ENCODE data around the gene ICAM5. TPM values are rescaled to one million over a fixed set of nuclear protein-coding genes. Genes with fewer than 3 reads are reported as not detected.
A peak's percentile ranks its signal among the peaks of the same experiment; 100 is the strongest.

Gene ICAM5
- total and polyA plus RNA-seq, 4 donors: 4.1 to 32.1 (median 18.6) TPM

DNA sequence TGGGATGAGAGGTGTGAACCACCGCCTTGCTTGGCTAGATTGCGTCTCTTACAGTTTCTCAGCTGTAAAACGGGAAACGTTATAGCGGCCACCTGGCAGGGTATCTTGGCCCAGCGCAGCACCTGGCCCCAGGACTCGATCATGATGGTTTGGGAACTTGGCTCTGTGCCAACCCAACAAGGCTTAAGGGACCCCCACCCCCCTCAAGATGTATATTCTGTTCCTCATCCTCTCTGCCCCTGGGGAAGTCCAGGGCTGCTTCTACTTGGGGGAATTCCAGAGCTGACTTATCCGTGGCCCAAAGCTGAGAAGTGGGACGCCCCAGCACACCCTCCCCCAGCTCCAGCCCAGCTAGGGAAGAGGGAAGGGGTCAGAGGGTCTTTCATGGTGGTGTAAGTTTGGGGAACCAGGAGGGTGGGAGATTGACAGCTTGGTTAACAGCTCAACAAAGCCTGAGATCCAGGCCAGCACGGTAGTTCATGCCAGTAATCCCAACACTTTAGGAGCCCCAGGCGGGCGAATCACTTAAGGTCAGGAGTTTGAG lies 18.1 kb upstream of the ICAM5 start:
- H3K36me3 ChIP-seq (ENCODE audit: control insufficient read depth in 4 of 4, insufficient read depth in 4 of 4, low read length in 4 of 4): peaks cover 0 to 8% (median 0%) of the 10 kb centered on the region in 4 donors
- no peaks in the 10 kb centered on the region for H3K9me3 ChIP-seq (ENCODE audit: control insufficient read depth in 4 of 4, insufficient read depth in 3 of 4, low read length in 3 of 4)
- no peak for TF ChIP-seq CTCF (IDR thresholded peaks at IDR 0.05; ENCODE audit: control extremely low read depth, extremely low read depth)
- peaks cover 0 to 16% (median 4%) of the 10 kb centered on the region in 5 donors for H3K4me1 ChIP-seq (ENCODE audit: control insufficient read depth in 5 of 5, insufficient read depth in 5 of 5, low read length in 5 of 5)
- DNase-seq: no peak
- no peak for ATAC-seq (ENCODE audit: insufficient read depth, low FRiP score)
- peak overlapping the region; percentile 78 to 89 for H3K27ac ChIP-seq (ENCODE audit: low read depth in 1 of 2, low read length in 1 of 2)
- H3K27me3 ChIP-seq (ENCODE audit: control insufficient read depth in 3 of 3, insufficient read depth in 3 of 3, low read length in 2 of 3): peaks cover 0 to 8% (median 0%) of the 10 kb centered on the region in 3 donors
- peak overlapping the region; percentile 76 for H3K4me3 ChIP-seq
- no peak overlapping the region for H3K9ac ChIP-seq (ENCODE audit: insufficient read depth in 1 of 2, low read length in 2 of 2)
- 15 to 23% methylated on average over 12 of the region's 12 CpGs for WGBS, 2 donors

DNA sequence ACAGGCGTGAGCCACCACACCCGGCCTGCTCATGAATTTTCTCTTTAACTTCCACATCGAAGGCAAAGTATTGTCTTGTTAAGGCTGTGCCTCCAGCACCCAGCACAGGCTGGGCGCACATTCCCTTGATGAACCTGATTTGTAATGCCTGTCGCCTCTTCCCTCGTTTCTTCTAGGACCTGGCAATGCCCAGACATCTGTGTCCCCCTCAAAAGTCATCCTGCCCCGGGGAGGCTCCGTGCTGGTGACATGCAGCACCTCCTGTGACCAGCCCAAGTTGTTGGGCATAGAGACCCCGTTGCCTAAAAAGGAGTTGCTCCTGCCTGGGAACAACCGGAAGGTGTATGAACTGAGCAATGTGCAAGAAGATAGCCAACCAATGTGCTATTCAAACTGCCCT lies 15.2 kb upstream of the ICAM5 start:
- H3K27ac ChIP-seq (ENCODE audit: low read depth in 1 of 2, low read length in 1 of 2): peak overlapping the region in 1 of 2 donors; percentile 79
- H3K4me1 ChIP-seq (ENCODE audit: control insufficient read depth in 5 of 5, insufficient read depth in 5 of 5, low read length in 5 of 5): peaks cover 0 to 16% (median 4%) of the 10 kb centered on the region in 5 donors
- no peak overlapping the region for H3K9ac ChIP-seq (ENCODE audit: insufficient read depth in 1 of 2, low read length in 2 of 2)
- no peak for TF ChIP-seq CTCF (IDR thresholded peaks at IDR 0.05; ENCODE audit: control extremely low read depth, extremely low read depth)
- no peaks in the 10 kb centered on the region for H3K9me3 ChIP-seq (ENCODE audit: control insufficient read depth in 4 of 4, insufficient read depth in 3 of 4, low read length in 3 of 4)
- WGBS, 2 donors: 78 to 94% methylated on average over 10 of the region's 10 CpGs
- DNase-seq (no peak), ATAC-seq (ENCODE audit: insufficient read depth, low FRiP score) (no peak)
- peaks cover 0 to 8% (median 0%) of the 10 kb centered on the region in 3 donors for H3K27me3 ChIP-seq (ENCODE audit: control insufficient read depth in 3 of 3, insufficient read depth in 3 of 3, low read length in 2 of 3)
- H3K36me3 ChIP-seq (ENCODE audit: control insufficient read depth in 4 of 4, insufficient read depth in 4 of 4, low read length in 4 of 4): peaks cover 0 to 23% (median 0%) of the 10 kb centered on the region in 4 donors
- H3K4me3 ChIP-seq: peak overlapping the region; percentile 26

GRCh38 chr19:10277795-10278589 lies 11.8 kb upstream of the ICAM5 start:
- DNase-seq: no peak
- H3K4me3 ChIP-seq: no peak overlapping the region
- peaks cover 0 to 29% (median 0%) of the 10 kb centered on the region in 4 donors for H3K36me3 ChIP-seq (ENCODE audit: control insufficient read depth in 4 of 4, insufficient read depth in 4 of 4, low read length in 4 of 4)

More at GRCh38 chr19:10277795-10278589, 11.8 kb upstream of the ICAM5 start:
- TF ChIP-seq CTCF (IDR thresholded peaks at IDR 0.05; ENCODE audit: control extremely low read depth, extremely low read depth): no peak
- H3K27ac ChIP-seq (ENCODE audit: low read depth in 1 of 2, low read length in 1 of 2): peak overlapping the region in 1 of 2 donors; percentile 47
- no peak overlapping the region for H3K9ac ChIP-seq (ENCODE audit: insufficient read depth in 1 of 2, low read length in 2 of 2)
- whole genome bisulfite sequencing, 2 donors: 90 to 93% methylated on average over 9 of the region's 9 CpGs
- ATAC-seq (ENCODE audit: insufficient read depth, low FRiP score): no peak
- H3K4me1 ChIP-seq (ENCODE audit: control insufficient read depth in 5 of 5, insufficient read depth in 5 of 5, low read length in 5 of 5): peaks cover 0 to 9% (median 0%) of the 10 kb centered on the region in 5 donors
- no peaks in the 10 kb centered on the region for H3K27me3 ChIP-seq (ENCODE audit: control insufficient read depth in 3 of 3, insufficient read depth in 3 of 3, low read length in 2 of 3)
- H3K9me3 ChIP-seq (ENCODE audit: control insufficient read depth in 4 of 4, insufficient read depth in 3 of 4, low read length in 3 of 4): no peaks in the 10 kb centered on the region

All from lung (tissue), 12 donors.